ENCODE data around the gene ZNF320. TPM values are rescaled to one million over a fixed set of nuclear protein-coding genes. Genes with fewer than 3 reads are reported as not detected.
"Not testable (repeated sequence)": the region's sequence is repeated elsewhere in the genome, so short reads cannot be mapped to it uniquely, and the experiment has no call there.

ZNF320 gene
- total and polyA plus RNA-seq, 12 donors: 4.0 to 21.3 (median 11.4) TPM

- no peak for TF ChIP-seq POLR2A (IDR thresholded peaks at IDR 0.05)
- TF ChIP-seq, protein P1, sequence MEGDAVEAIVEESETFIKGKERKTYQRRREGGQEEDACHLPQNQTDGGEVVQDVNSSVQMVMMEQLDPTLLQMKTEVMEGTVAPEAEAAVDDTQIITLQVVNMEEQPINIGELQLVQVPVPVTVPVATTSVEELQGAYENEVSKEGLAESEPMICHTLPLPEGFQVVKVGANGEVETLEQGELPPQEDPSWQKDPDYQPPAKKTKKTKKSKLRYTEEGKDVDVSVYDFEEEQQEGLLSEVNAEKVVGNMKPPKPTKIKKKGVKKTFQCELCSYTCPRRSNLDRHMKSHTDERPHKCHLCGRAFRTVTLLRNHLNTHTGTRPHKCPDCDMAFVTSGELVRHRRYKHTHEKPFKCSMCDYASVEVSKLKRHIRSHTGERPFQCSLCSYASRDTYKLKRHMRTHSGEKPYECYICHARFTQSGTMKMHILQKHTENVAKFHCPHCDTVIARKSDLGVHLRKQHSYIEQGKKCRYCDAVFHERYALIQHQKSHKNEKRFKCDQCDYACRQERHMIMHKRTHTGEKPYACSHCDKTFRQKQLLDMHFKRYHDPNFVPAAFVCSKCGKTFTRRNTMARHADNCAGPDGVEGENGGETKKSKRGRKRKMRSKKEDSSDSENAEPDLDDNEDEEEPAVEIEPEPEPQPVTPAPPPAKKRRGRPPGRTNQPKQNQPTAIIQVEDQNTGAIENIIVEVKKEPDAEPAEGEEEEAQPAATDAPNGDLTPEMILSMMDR (IDR thresholded peaks at IDR 0.05): no peak
- DNase-seq: no peak
- Histone ChIP-seq H3K36me3 (replicated peaks in 1 of 2) (no peaks in the 10 kb centered on the region), H3K4me1 (replicated peaks in 1 of 2) (peaks cover 0 to 5% of the 10 kb centered on the region in 2 donors), H3K27me3 (no peaks in the 10 kb centered on the region), H3K9me3 (replicated peaks in 1 of 3) (no peaks in the 10 kb centered on the region), H3K4me3 (no peak overlapping the region), H3K27ac (no peak overlapping the region)
- intact Hi-C loops (cut with DNase I): no loop called here
- 75 to 93% (median 81%) methylated on average over 2 to 3 of the region's 3 CpGs for WGBS, 4 donors
Observed at GRCh38 chr19:52901842-52902241, 4.4 kb upstream of the ZNF320 start.

- H3K9me3 ChIP-seq (replicated peaks in 1 of 3); intact Hi-C loops (cut with DNase I); H3K27me3 ChIP-seq; DNase-seq; H3K4me3 ChIP-seq; H3K36me3 ChIP-seq (replicated peaks in 1 of 2); H3K27ac ChIP-seq: not testable (repeated sequence)
- peaks cover 5 to 10% of the 10 kb centered on the region in 2 donors for H3K4me1 ChIP-seq (replicated peaks in 1 of 2)
- 88 to 96% (median 94%) methylated on average over 10 of the region's 10 CpGs for WGBS, 4 donors
Observed at GRCh38 chr19:52898596-52898995, 1.2 kb upstream of the ZNF320 start.

DNA sequence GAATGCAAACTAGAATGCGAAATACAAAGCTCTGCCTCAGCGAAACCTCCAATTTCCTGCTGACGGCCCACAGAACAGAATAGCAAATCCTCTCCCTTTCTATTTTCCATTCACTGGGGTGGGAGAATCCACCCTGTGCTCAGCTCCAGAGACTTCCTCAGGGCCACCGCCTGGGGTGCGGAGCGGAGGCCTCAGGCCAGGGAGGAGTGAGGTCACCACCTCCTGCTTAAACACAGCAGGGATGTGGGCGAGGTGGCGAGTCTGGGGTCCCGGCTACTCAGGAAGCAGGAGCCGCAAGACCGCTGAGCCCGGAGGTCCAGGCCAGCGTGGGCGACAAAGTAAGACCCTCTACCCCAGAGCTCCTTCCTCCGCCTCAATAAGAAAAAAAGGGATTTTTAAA lies 666 bp upstream of the ZNF320 start:
- H3K27ac ChIP-seq: peak overlapping the region in 3 of 5 donors; percentile 70 to 94 (median 91)
- intact Hi-C loops (cut with DNase I): no loop called here
- H3K36me3 ChIP-seq (replicated peaks in 1 of 2): peaks cover 0 to 3% of the 10 kb centered on the region in 2 donors
- TF ChIP-seq, protein P1 (IDR thresholded peaks at IDR 0.05): no peak
- no peak for TF ChIP-seq POLR2A (IDR thresholded peaks at IDR 0.05)
- no peaks in the 10 kb centered on the region for H3K27me3 ChIP-seq
- DNase-seq: peak in 2 of 7 donors; percentile 9 to 20
- H3K4me3 ChIP-seq: peak overlapping the region in 1 of 4 donors; percentile 77
- H3K9me3 ChIP-seq (replicated peaks in 1 of 3): no peaks in the 10 kb centered on the region
- 73 to 83% (median 83%) methylated on average over 12 to 15 of the region's 15 CpGs for WGBS, 4 donors
- peaks cover 5 to 10% of the 10 kb centered on the region in 2 donors for H3K4me1 ChIP-seq (replicated peaks in 1 of 2)

- no peaks in the 10 kb centered on the region for H3K27me3 ChIP-seq
- H3K27ac ChIP-seq: peak overlapping the region; percentile 70 to 94 (median 91)
- peaks cover 0 to 6% of the 10 kb centered on the region in 2 donors for H3K36me3 ChIP-seq (replicated peaks in 1 of 2)
- TF ChIP-seq, protein P1 (IDR thresholded peaks at IDR 0.05): no peak
- TF ChIP-seq POLR2A (IDR thresholded peaks at IDR 0.05): no peak
- H3K4me3 ChIP-seq: peak overlapping the region; percentile 13 to 77 (median 70)
- 42 to 46% (median 44%) methylated on average over 24 of the region's 24 CpGs for WGBS, 4 donors
- peaks cover 5 to 10% of the 10 kb centered on the region in 2 donors for H3K4me1 ChIP-seq (replicated peaks in 1 of 2)
- no peaks in the 10 kb centered on the region for H3K9me3 ChIP-seq (replicated peaks in 1 of 3)
- peak; percentile 36 to 61 (median 52) for DNase-seq
- intact Hi-C loops (cut with DNase I): no loop called here
Observed at GRCh38 chr19:52896431-52897137, 851 bp downstream of the ZNF320 start.

DNA sequence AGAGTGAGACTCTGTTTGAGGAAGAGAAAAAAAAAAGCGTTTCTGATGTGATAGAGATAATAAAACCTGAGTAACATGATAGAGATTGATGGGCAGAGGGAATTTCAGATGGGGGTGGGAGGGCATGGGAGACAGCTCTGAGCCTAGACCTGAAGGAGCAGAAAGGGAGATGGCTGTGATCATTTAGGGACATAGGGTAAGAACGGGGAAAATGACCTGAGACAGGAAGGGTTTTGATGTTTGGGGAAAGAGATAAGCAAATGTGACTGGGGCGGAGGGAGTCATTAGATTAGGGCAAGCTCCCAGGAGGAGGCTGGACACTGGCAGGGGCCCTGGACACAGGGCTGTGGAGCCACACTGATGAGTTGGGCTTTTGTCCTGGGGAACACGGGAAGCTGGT lies 6.1 kb downstream of the ZNF320 start:
- Histone ChIP-seq H3K27ac (no peak overlapping the region), H3K4me3 (no peak overlapping the region), H3K27me3 (no peaks in the 10 kb centered on the region), H3K4me1 (replicated peaks in 1 of 2) (peaks cover under 1 to 2% of the 10 kb centered on the region in 2 donors), H3K9me3 (replicated peaks in 1 of 3) (no peaks in the 10 kb centered on the region), H3K36me3 (replicated peaks in 1 of 2) (peaks cover 0 to 32% of the 10 kb centered on the region in 2 donors)
- intact Hi-C loops (cut with DNase I): no loop called here
- WGBS, 4 donors: 48 to 58% (median 53%) methylated on average over 4 of the region's 4 CpGs
- no peak for TF ChIP-seq POLR2A (IDR thresholded peaks at IDR 0.05)
- TF ChIP-seq, protein P1 (IDR thresholded peaks at IDR 0.05): no peak
- no peak for DNase-seq

All from adrenal gland (tissue), 12 donors.